ENCODE data around the gene LYSMD3. TPM values are rescaled to one million over a fixed set of nuclear protein-coding genes. Genes with fewer than 3 reads are reported as not detected.

The LYSMD3 gene
- total and polyA plus RNA-seq, 9 of the 15 experiments (the other 6 are each of a cell fraction or from before 2014, with no cell fraction given), result 9.5 to 42.3 (median 20.7) TPM

DNA sequence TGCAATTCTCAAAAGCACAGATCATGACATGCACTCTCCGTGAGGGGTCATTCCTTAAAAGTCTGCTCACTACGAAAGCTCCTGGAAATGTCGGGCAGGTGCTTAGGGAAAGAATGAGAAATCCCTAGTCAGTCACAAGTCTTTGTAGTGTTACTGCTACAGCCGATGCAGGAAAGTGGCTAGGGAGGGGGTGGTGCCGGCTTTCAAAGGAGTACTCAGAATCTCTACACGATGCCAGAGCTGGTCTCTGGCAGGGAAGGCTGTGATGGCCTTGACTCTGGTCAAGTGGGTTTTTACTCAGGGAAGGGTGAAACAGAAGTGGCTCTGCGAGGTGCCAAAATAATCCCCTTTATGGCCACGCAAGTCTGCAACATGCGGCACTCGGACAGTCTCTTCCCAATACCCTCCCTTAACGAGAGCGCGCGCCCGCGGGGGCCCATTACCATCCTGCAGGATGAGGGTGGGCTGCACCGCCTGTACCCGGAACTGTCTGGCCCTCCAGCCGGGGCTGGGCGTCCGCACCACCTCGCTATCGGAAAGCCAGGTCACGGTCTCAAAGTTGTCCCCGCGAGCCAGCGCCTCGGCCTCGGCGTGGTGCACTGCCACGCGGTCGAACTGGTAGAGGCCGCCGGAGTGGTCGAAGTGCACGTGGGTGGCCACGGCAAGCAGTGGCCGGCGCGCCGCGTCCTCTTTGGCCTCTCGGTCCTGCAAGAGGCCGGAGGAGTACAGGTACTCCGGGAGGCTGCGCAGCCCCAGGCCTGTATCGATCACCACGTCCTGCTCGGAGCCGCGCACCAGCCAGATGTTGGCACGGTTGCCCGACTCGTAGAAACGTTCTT lies 55.8 kb downstream of the LYSMD3 start (continued):
- TF ChIP-seq, protein P1, sequence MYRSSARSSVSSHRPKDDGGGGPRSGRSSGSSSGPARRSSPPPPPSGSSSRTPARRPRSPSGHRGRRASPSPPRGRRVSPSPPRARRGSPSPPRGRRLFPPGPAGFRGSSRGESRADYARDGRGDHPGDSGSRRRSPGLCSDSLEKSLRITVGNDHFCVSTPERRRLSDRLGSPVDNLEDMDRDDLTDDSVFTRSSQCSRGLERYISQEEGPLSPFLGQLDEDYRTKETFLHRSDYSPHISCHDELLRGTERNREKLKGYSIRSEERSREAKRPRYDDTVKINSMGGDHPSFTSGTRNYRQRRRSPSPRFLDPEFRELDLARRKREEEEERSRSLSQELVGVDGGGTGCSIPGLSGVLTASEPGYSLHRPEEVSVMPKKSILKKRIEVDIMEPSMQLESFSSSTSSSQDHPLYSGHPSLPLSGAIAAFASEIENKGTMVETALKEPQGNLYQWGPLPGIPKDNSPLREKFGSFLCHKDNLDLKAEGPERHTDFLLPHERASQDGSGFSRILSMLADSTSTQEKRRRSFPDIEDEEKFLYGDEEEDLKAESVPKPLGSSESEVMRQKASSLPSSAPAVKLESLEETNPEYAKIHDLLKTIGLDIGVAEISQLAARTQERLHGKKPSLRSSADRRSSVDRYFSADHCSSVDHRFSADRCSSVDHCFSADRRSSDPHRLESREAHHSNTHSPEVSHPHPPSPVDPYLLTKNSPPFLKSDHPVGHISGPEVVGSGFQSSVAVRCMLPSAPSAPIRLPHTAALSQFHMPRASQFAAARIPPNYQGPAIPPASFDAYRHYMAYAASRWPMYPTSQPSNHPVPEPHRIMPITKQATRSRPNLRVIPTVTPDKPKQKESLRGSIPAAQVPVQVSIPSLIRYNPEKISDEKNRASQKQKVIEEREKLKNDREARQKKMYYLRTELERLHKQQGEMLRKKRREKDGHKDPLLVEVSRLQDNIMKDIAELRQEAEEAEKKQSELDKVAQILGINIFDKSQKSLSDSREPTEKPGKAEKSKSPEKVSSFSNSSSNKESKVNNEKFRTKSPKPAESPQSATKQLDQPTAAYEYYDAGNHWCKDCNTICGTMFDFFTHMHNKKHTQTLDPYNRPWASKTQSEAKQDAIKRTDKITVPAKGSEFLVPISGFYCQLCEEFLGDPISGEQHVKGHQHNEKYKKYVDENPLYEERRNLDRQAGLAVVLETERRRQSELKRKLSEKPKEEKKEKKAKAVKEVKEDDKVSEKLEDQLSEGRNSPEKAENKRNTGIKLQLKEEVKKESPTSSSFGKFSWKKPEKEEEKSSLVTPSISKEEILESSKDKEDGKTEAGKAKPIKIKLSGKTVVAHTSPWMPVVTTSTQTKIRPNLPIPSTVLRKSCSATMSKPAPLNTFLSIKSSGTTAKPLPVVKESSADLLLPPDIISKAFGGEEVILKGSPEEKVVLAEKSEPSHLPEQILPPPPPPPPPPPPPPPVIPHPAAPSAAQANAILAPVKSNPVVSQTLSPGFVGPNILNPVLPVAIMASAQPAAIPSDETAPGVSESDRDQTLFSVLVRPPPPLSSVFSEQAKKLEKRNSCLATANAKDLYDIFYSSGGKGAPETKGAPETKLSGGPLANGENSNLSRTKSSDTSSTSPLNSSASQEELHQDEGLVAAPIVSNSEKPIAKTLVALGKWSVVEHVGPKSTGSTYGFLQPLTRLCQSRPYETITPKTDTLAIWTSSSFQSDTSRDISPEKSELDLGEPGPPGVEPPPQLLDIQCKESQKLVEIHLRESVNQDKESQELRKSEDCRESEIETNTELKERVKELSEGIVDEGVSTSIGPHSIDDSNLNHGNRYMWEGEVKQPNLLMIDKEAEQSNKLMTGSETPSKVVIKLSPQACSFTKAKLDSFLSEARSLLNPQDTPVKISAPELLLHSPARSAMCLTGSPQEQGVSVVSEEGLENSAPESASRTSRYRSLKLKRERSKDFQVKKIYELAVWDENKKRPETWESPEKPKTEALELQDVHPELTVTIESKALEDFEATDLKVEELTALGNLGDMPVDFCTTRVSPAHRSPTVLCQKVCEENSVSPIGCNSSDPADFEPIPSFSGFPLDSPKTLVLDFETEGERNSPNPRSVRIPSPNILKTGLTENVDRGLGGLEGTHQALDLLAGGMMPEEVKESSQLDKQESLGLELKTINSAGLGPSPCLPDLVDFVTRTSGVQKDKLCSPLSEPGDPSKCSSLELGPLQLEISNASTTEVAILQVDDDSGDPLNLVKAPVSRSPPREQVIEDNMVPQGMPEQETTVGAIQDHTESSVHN (IDR thresholded peaks at IDR 0.05; ENCODE audit: borderline replicate concordance in 1 of 2, low read depth in 1 of 2), result no peak
- TF ChIP-seq ZNF780A (CRISPR knock-in tag; IDR thresholded peaks at IDR 0.05) (no peak), PTRF (tag; IDR thresholded peaks at IDR 0.05) (no peak), POLR2AphosphoS5 (IDR thresholded peaks at IDR 0.05; ENCODE audit: control insufficient read depth, insufficient read depth, low read depth, low read length) (no peak), ZNF224 (CRISPR knock-in tag; IDR thresholded peaks at IDR 0.05) (0 out of 2 replicates have a peak, but pooled peaks have one; percentile 47), U2AF2 (optimal IDR thresholded peaks at IDR 0.05; ENCODE audit: low read depth, low read length) (no peak), ZNF717 (CRISPR knock-in tag; IDR thresholded peaks at IDR 0.05) (no peak), MEF2D (tag; conservative IDR thresholded peaks at IDR 0.05; ENCODE audit: low read depth) (no peak), FOS (IDR thresholded peaks at IDR 0.05; ENCODE audit: extremely low read depth, insufficient read length) (no peak), IRF2 (CRISPR knock-in tag; IDR thresholded peaks at IDR 0.05) (no peak; the same call in 1 of the 2 replicates)
- TF ChIP-seq, protein P2, sequence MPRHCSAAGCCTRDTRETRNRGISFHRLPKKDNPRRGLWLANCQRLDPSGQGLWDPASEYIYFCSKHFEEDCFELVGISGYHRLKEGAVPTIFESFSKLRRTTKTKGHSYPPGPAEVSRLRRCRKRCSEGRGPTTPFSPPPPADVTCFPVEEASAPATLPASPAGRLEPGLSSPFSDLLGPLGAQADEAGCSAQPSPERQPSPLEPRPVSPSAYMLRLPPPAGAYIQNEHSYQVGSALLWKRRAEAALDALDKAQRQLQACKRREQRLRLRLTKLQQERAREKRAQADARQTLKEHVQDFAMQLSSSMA (CRISPR knock-in tag; IDR thresholded peaks at IDR 0.05), result no peak
- TF ChIP-seq, protein P3, sequence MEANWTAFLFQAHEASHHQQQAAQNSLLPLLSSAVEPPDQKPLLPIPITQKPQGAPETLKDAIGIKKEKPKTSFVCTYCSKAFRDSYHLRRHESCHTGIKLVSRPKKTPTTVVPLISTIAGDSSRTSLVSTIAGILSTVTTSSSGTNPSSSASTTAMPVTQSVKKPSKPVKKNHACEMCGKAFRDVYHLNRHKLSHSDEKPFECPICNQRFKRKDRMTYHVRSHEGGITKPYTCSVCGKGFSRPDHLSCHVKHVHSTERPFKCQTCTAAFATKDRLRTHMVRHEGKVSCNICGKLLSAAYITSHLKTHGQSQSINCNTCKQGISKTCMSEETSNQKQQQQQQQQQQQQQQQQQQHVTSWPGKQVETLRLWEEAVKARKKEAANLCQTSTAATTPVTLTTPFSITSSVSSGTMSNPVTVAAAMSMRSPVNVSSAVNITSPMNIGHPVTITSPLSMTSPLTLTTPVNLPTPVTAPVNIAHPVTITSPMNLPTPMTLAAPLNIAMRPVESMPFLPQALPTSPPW (CRISPR knock-in tag; IDR thresholded peaks at IDR 0.05), result no peak

Measured in K562 (cell line).